HS-27A (cell line): Measurements from ENCODE around the gene RAI2.
"Not testable (repeated sequence)": the region's sequence is repeated elsewhere in the genome, so short reads cannot be mapped to it uniquely, and the experiment has no call there.

Experiments used
- DNase-seq: peaks from one replicate; pipeline ENCODE4 v3.0.0-alpha.2; 2012; ENCODE audit warnings: low read depth, missing footprints

Gene RAI2

DNA sequence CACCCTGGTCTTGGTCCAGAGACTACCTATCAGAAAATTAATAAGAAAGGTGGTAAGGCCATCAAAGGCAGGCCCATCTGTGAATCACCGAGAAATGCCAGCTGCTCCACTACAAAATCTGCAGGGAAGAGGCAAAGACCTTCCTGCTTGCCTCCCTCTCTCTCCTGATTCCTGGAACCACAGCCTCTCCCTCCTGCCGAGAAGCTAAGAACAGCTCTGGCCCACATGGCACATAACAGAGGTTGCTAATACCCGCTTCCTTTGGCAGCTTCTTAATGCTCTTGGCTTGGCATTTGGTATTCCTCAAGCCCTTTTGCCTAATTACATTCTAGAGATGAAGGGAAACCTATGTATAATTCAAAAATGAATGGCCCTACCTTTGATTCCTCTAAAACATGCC is 32.9 kb downstream of the RAI2 start:
- no peak for DNase-seq

DNA sequence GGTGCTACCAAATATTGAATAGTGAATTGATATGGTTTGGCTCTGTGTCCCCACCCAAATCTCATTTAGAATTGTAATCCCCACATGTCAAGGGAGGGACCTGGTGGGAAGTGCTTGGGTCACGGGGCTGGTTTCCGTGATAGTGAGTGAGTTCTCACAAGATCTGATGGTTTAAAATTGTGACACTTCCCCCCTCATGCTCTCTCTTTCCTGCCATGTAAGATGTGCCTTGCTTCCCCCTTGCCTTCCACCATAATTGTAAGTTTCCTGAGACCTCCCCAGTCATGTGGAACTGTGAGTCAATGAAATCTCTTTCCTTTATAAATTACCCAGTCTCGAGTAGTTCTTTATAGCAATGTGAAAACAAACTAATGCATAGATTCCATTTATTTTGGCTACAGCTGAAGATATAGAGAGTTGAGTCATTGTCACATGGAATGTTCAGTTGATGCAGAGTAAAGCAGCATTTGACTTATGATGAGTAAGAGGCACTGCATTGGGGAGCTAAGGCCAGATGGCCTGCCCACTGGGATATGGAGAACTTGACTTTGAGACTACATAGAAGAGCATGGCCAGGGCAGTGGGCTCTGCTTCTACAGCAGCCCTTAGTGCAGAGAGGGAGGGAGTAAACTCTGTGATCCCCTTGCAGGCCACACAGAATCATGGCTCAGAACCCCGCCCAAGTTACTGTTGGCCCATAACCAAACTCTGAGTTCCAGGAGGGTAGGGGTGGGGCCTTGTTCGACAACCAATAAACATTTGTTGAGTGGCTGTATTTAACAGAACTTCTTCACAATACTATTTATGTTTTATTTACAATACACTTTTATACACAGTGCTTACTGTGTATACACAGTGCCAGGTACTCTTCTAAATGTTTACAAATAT is 34.2 kb downstream of the RAI2 start:
- DNase-seq = no peak

DNA sequence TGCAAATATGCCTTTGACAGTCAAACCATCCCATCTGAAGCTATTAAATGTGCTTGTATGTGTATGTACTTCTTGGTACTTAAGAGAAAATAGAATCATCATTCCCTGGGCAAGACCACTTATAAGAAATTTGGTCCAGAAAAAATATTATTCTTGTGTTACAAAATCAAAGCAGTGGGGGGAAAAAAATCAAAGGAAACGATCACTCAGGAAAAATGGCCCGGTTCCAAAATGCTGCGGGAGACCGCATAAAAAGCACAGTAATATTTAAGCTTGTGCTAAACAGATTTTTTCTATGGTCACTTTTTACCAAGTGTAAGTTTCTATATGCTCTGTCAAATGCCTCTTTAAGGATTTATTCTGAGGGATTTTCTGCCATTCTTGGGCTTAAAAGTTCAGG is 36.1 kb downstream of the RAI2 start:
- DNase-seq = no peak

DNA sequence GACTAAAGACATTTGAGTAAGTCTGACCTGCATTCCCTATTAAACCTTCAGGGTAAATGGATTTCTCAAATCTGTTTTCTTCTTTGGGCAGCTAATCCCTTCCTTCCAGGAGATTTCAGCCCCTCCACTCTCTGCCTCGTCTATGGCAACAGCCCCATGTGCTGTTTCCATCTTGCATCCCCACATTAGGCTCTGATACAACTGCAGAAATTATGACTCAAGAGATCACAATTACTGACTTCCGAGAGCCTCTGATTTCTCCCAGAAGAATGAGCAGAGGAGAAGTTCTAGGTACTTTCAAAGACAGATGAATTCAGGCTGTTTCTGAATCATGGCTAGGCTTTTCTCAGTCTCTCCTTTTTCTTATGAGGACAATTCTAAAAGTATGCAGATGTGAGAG is 38.7 kb downstream of the RAI2 start:
- DNase-seq = no peak

DNA sequence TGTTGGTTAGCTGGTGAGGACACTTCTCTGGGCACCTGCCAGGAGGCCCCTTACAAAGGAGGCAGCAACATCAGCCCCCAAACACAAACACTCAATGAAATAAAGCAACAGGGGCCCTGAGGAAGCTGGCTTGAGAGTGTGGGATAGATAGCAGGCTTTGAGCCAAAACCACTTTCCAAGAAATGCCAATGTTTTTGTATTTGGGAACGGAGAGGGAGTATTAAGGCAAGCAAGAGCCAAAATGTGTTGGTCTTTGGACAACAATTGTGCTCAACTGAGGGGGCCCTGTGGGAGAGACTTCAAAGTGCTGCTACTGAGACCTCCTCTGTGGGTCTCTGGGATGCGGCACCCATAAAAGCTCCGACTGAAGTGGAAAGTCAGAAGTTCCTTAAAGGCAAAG is 41.0 kb downstream of the RAI2 start:
- DNase-seq = no peak

DNA sequence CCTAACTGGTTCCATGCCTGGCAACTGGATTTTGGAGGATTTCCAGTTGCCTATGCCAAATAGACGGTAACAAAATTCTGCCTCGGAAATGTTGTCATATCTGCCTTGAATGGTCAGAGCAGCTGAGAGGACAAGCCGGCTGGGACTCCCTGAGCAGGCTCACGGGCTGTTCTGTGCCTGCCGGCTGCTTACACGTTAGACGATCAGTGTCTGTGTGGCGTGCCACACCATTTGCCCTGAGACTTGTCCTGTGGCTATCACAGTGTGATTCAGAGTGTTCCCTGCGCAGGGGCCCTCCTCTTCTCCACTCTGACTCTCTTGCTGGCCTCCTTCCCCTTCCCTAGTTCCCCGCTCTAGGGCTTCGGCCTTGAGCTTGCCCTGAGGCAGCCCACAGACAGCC is 42.4 kb downstream of the RAI2 start:
- DNase-seq = no peak

DNA sequence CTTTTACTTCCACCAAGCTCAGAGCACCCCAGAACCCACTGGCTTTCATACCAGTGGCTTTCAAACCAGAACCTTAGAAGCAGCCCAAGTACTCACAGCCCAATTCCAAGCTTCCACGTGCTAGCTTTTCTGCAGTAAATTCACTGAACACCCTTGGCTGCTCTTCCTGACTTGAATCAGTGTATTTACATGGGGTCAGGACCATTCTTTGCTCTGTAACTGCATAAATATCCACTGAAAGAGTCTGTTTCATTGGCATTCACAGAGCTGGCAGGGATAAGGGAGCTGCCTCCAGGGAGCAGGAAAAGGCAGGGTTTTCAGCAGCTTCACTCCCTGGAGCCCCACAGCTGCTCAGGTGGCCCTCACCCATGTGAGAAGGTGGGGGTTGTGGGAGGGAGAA is 43.8 kb downstream of the RAI2 start:
- no peak for DNase-seq

DNA sequence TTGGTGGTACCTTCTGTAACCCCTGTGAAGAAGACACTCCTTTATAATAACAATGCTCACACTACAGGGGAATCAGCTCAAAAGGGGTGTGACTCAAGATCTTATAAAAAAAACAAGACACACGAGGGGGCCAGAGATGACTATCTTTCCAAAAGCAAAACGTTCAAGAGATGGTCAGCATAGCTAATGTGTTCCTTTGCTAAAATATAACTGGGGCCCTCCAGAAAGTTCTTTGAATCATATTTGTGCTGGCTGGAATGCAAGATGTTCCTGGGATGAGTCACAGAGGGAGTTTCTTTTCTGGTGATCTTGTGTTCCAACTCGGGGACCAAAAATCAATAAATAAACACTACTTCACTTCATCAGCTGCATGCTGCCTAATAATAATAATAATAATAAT is 46.5 kb downstream of the RAI2 start:
- DNase-seq = peak; percentile 11

DNA sequence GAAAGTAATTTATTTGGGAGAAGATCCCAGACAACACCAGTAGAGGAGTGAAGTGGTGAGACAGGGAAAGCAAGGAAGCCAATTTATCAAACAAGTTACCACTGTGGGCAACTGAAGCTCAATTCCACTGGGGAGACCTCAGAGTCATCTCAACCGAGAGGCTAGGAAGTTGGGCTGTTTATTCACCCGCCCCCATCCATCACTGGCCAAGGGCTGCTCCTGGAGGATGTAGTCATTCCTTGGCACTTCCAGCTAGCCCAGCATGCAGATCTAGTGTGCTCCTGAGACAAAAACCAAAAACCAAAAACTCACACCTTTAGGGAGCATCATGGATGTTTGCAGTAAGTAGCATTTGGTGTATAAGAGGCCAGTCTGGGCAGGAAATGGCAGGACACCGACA is 47.0 kb downstream of the RAI2 start:
- DNase-seq = no peak

DNA sequence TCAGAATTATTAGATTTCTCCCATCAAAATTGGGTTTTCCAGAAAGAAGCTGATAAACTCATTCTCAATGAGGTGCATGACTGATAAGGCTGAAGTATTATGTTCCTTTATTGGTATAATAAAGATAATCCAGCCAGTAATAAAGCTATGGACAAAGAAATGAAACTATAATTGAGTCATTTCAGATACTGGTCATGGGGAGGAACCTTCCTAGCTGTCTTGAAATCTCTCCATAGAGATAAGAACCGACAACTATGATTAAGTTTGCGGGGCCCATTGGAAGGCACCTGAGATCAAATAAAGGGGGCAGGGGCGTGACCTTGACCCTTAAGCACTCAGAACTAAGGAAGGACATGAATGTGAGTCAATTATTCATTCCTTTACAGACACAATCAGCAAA is 47.8 kb downstream of the RAI2 start:
- DNase-seq = no peak

DNA sequence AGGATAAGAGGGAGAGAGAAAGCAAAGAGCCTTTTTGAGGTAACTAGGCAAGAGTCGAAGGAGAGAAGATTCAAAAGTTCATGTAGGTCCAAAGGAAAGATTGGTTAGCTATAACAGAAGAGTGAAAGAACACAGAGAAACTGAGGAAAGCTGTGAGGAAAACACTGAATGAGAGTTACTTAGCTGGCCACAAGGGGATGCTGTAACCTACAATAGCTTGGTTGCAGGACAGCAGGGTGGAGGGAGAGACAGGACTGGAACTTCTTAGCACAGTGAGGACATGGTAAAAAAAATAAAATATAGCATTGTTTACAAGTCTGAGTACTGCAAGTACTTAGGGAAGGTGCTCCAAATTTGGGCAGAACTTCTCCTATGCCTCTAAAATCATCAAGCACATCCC is 48.3 kb downstream of the RAI2 start:
- no peak for DNase-seq

DNA sequence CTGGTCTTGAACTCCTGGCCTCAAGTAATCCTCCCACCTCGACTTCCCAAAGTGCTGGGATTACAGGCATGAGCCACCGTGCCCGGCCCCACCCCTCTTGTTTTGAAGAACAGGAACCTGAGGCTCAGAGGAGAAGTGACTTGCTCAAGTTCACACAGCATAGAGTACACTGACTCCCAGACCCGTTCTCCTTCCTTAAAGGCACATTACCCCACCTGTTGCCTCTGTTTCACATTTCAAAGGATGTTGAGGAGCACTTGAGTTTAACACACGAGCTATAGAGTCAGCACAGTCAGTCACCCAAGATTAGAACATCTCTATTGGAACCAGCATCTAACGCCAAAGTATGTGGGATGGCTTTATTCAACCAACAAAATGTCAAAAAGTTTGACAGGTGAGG is 51.1 kb downstream of the RAI2 start:
- no peak for DNase-seq

DNA sequence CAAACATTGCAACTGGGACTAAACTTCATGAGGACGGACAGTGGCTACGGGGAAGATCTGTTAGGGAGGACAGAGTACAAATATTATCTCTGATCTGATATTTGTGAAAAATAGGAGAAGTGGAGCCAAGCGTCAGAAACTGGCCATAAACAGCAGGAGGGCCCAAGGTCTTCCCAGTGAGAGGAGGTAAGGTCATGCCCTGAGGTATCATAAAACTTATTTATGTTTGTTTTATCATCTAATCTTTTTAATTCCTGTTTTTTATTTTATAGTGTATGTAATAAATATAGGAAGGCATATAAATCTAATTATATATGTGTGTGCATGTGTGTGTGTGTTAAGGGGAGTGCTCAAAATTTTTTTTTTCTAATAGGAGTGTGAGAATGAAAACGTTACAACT is 51.8 kb downstream of the RAI2 start:
- DNase-seq = no peak

DNA sequence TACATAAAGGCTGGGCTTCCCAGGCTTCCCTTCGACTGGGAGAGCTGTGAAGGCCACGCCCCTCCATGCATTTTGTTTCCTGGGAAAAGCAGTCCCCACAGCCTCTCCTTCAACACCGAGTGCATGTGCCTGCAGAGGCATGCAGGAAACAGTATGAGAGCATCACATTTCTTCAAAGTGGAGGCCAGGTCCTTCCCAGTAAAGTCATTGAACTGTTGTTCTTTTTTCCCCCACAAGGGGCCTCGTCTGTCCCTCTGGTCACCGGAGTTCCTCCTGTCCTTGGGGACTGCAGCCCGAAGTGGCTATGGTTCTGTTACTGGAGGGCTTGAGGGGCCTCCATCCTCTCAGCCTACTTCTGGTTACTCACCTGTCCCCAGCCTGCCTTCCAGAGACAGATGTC is 56.0 kb downstream of the RAI2 start:
- no peak for DNase-seq

DNA sequence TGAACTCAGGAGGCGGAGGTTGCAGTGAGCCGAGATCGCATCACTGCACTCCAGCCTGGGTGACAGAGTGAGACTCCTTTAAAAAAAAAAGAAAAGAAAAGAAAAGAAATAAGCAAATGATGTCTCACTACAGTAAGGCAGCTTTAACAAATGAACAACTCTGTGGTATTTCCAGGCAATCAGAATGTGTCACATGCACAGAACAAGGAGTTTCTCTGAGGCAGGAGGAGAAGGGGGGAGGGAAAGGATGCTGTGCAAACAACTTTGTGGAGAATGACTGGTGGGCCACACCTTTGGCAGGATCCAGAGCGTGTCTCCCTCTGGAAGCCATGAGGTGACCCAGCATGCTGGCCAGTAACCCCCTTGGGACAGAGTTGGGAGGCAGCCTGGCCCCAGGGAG is 57.6 kb downstream of the RAI2 start:
- no peak for DNase-seq

DNA sequence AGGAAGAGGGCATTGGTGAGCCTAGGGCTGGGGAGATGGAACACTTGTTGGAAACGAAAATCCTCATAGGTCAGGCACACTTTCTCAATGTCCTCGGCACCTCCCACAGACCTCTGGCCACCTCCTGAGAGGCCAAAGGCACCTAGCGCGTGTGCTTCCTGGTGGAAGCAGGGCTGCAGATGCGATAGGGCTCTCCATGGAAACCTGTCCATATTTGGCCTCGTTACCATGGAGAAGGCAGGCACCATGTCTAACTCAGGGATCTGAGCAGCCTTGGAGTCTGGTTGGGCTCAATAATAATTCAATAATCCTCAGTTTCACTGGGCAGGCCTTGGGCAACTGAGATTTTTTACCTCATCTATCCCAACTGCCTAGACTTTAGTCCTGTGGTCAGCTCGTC is 58.3 kb downstream of the RAI2 start:
- no peak for DNase-seq

DNA sequence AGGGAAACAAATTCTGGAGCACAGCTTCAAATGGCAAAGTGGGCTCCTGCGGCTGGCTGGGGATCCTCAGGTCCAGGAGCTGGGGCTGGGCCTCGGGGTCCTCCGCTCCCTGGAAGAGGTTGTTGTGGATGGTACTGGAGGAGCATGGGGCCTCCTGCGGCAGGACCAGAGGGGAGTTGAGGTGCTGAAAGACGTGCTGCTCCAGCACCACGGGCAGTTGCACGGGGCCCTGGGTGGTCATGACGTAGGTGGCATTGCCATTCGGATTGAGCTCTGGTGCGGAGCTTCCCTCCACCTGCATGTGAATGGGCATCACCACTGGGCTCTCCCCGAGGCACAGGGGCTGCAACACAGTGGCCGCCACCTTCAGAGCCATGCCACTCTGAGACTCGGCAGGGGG is 59.7 kb downstream of the RAI2 start:
- DNase-seq = no peak

DNA sequence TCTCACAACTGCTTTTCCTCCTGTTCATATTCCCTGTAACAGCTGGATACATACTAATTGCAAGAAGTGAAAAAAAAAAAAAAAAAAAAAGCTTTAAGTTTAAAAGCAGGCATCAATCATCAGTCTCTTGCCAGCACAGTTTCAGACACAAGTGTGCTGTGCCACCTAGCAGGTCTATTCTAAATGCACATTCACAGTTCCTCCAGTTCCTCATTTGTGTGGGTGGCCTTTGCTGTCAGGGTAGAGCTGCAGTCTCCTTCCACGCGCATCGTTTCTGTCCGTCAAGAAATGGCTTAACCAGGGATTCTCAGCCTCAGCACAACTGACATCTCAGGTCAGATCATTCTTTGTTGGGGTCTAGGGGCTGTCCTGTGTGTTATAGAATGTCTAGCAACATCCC is 62.2 kb downstream of the RAI2 start:
- no peak for DNase-seq

DNA sequence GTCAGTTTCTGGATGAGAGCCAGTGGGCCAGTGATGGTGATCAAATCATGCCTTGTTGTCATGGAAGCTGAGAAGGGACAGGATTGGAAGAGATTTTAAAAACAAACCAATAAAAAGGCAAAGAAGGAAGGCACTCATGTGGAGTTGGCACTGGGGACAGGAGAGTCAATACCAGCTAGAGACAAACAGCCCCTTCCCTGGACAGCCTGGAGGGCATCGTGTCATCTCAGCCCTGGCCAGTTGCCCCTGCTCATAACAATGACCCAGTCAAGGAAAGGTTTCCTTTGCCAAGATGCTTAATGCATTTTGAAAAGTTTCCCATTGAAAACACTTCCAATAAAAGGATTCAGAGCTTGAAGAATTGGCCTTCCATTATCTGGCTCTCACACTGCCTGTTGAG is 68.3 kb downstream of the RAI2 start:
- no peak for DNase-seq

DNA sequence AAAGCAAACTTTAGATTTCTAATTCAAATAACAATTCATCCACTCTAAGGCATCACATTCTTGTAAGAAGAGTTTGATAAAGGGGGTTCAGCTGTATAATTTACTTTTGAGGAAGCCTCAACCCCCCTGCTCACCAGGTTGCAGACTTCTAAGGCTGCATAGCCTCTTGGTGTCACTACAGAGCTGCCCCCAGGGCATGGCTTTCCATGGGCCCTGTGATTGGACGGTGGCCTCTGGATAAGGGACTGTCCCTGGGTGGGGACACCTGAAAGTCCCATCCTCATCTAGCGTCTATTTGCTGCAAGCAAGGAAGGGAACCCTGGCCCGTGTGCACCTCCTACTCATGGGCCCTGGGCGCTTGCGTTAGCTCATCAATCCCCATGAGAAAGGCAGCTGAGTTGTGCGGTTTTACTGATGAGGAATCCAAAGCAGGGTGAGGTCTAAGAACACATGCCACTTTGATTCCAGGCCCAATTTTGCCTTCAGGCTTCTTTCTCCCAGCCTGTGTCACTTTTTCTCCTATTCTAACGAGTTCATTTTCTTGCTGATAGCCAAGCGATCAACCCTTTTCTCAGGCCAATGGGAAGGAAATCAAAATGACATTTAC is 72.0 kb downstream of the RAI2 start:
- no peak for DNase-seq

DNA sequence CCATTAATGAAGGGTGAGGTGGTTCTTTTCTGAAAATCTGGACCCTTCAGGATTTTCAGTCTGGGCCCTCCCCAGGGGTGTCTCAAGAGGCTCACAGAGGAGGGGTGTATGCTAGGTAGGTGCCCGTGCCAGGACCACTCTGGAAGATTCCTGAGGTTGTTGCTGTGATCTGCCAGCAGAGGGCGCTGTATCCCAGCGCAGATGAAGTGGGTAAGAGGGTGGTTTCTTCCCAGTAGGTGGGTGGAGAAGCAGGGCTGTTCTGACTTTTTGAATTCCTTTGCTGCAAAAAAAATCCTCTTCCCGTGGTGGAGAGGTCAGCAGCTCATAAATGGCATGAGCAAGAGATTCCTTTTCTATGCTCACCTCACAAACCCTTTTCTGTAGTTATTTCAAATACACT is 72.7 kb downstream of the RAI2 start:
- DNase-seq = no peak

DNA sequence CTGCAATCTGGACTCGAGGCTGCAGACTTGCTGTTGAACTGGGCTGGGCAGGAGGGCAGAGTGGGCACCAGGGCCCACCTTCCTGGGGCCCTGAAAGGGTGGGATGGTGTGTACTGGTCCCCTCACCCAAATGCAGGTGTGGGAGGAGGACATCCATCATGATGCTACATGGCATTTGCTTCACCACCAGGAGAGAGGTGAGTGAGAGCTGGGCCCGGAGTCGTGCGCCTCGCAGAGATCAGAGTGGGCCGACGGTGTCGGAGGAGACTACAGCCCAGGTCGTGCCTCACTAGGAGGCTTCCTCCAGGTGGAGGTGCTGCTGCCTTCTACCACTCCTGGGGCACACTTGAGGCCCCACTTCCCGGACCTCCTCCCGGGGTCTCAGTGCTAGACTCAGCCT is 73.5 kb downstream of the RAI2 start:
- DNase-seq = no peak

DNA sequence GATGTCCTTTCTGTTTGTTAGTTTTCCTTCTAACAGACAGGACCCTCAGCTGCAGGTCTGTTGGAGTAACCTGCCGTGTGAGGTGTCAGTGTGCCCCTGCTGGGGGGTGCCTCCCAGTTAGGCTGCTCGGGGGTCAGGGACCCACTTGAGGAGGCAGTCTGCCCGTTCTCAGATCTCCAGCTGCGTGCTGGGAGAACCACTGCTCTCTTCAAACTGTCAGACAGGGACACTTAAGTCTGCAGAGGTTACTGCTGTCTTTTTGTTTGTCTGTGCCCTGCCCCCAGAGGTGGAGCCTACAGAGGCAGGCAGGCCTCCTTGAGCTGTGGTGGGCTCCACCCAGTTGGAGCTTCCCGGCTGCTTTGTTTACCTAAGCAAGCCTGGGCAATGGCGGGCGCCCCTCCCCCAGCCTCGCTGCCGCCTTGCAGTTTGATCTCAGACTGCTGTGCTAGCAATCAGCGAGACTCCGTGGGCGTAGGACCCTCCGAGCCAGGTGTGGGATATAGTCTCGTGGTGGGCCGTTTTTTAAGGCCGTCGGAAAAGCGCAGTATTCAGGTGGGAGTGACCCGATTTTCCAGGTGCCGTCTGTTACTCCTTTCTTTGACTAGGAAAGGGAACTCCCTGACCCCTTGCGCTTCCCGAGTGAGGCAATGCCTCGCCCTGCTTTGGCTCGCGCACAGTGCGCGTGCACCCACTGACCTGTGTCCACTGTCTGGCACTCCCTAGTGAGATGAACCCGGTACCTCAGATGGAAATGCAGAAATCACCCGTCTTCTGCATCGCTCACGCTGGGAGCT is 74.3 kb downstream of the RAI2 start:
- not testable (repeated sequence) for DNase-seq
